BE2C (cell line): ENCODE measurements around the gene MAP3K20.

ENCODE experiments used
- DNase-seq: peaks from one replicate; pipeline ENCODE4 v3.0.0-alpha.2; 2020
- H3K27me3 ChIP-seq: fragments of 250-450 bp; sonication (Bioruptor Pico); 2 replicates; pipeline ENCODE4 v1.5.1; 2020; ENCODE audit warnings: mild to moderate bottlenecking
- H3K36me3 ChIP-seq: fragments of 250-450 bp; sonication (Bioruptor Pico); 2 replicates; pipeline ENCODE4 v1.5.1; 2020; ENCODE audit warnings: mild to moderate bottlenecking
- H3K4me1 ChIP-seq: fragments of 250-450 bp; sonication (Bioruptor Pico); 2 replicates; pipeline ENCODE4 v1.5.1; 2020
- H3K4me3 ChIP-seq: 2 replicates; pipeline ENCODE4 v1.5.1; 2011; ENCODE audit warnings: low read depth, low read length
- H3K9me3 ChIP-seq: fragments of 250-450 bp; sonication (Bioruptor Pico); 2 replicates; pipeline ENCODE4 v1.5.1; 2020
- CTCF ChIP-seq: IDR thresholded peaks from 2 replicates; pipeline ENCODE4 v1.5.1; 2012; ENCODE audit warnings: mild to moderate bottlenecking, low read depth, low read length

Gene MAP3K20

GRCh38 chr2:173094731-173095130, 19.1 kb downstream of the MAP3K20 start:
- Histone ChIP-seq H3K4me3 (no peak overlapping the region), H3K27me3 (no peaks in the 10 kb centered on the region), H3K4me1 (no peaks in the 10 kb centered on the region), H3K9me3 (no peaks in the 10 kb centered on the region), H3K36me3 (no peaks in the 10 kb centered on the region)
- TF ChIP-seq CTCF, result no peak
- no peak for DNase-seq

GRCh38 chr2:173095356-173095755, 19.7 kb downstream of the MAP3K20 start:
- H3K4me3 ChIP-seq, result no peak overlapping the region
- no peaks in the 10 kb centered on the region for H3K9me3 ChIP-seq
- H3K36me3 ChIP-seq, result no peaks in the 10 kb centered on the region
- TF ChIP-seq CTCF, result no peak
- H3K4me1 ChIP-seq, result no peaks in the 10 kb centered on the region
- DNase-seq, result no peak
- no peaks in the 10 kb centered on the region for H3K27me3 ChIP-seq

- no peak overlapping the region for H3K4me3 ChIP-seq
Measured at GRCh38 chr2:173099271-173099670, 23.6 kb downstream of the MAP3K20 start.

GRCh38 chr2:173099804-173100203, 24.2 kb downstream of the MAP3K20 start:
- no peaks in the 10 kb centered on the region for H3K4me1 ChIP-seq
- no peaks in the 10 kb centered on the region for H3K9me3 ChIP-seq
- H3K4me3 ChIP-seq, result no peak overlapping the region
- H3K27me3 ChIP-seq, result no peaks in the 10 kb centered on the region
- no peak for TF ChIP-seq CTCF
- no peak for DNase-seq
- no peaks in the 10 kb centered on the region for H3K36me3 ChIP-seq

More at GRCh38 chr2:173099271-173099670, 23.6 kb downstream of the MAP3K20 start:
- Histone ChIP-seq H3K9me3 (no peaks in the 10 kb centered on the region), H3K36me3 (no peaks in the 10 kb centered on the region), H3K4me1 (no peaks in the 10 kb centered on the region), H3K27me3 (no peaks in the 10 kb centered on the region)
- TF ChIP-seq CTCF, result no peak
- no peak for DNase-seq

- no peak for DNase-seq
Measured at GRCh38 chr2:173101687-173102086, 26.0 kb downstream of the MAP3K20 start.

GRCh38 chr2:173104156-173104555, 28.5 kb downstream of the MAP3K20 start:
- Histone ChIP-seq H3K9me3 (no peaks in the 10 kb centered on the region), H3K4me1 (no peaks in the 10 kb centered on the region), H3K27me3 (no peaks in the 10 kb centered on the region), H3K4me3 (no peak overlapping the region), H3K36me3 (no peaks in the 10 kb centered on the region)
- no peak for DNase-seq
- TF ChIP-seq CTCF, result no peak

More at GRCh38 chr2:173101687-173102086, 26.0 kb downstream of the MAP3K20 start:
- no peak overlapping the region for H3K4me3 ChIP-seq
- H3K36me3 ChIP-seq, result no peaks in the 10 kb centered on the region
- H3K4me1 ChIP-seq, result no peaks in the 10 kb centered on the region
- H3K27me3 ChIP-seq, result no peaks in the 10 kb centered on the region
- TF ChIP-seq CTCF, result no peak
- H3K9me3 ChIP-seq, result no peaks in the 10 kb centered on the region
